Activated CD4-positive, alpha-beta T cell treated with anti-CD3 and anti-CD28 coated beads, Interleukin-2, amount 50 U/mL, for 16 hours (primary cell): ENCODE results near the gene OTOR.

Source experiments
- DNase-seq: peaks from one replicate; pipeline ENCODE4 v3.0.0-alpha.2; 2020

Gene OTOR

GRCh38 chr20:16752082-16752481 is 3.9 kb downstream of the OTOR start:
- DNase-seq = no peak

GRCh38 chr20:16752901-16753300 is 4.7 kb downstream of the OTOR start:
- DNase-seq = no peak

DNA sequence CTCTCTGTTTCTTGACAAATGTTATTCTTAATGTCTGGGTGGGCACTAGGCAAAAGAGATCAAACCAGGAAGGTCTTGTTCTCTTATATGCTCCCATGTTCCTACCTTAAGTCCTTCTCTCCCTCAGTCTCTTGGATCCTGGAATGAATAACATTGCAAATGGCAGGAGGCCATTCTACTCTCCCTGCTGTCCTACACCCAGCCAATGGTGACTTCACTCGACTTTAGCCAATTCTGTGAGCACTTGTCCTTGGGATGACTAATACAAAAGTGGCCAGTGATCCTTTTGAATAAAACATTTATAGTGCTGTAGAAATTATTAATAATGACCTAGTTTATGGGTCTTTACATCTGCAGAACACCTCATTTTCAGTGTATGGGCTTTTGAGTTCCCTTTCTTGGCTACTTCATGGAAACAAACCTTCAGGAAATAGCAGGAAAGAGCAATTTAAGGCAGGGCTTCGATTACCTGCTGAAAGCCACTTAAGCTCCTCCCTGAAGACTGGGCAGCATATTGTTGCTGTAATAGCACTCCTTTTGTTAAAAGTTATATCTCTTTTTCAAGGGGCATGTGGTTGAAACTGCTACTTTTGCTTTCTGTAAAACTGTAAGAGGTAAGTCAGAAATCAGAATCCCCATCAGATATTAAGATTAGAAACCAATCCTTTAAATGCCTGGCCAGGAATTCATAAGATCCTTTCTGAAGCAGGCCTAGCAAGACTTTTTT is 10.5 kb downstream of the OTOR start:
- DNase-seq = no peak

DNA sequence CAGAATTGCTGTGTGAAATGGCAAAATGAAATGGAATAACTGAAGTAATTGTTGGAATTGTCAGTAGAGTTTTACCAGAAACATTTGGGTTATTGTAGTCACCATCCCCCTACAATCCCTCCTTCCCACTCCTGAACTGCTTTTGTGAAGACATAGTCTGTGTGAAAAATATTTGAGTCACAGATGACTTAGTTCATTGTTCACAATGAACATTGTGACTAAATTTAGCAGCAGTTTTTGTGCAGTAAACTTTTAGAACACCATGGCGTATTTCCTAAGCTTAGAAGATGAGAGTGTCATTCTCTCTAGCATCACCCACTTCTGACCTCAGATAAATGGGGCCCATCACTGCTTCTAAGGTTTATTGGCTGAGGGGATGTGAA is 11.0 kb downstream of the OTOR start:
- no peak for DNase-seq

DNA sequence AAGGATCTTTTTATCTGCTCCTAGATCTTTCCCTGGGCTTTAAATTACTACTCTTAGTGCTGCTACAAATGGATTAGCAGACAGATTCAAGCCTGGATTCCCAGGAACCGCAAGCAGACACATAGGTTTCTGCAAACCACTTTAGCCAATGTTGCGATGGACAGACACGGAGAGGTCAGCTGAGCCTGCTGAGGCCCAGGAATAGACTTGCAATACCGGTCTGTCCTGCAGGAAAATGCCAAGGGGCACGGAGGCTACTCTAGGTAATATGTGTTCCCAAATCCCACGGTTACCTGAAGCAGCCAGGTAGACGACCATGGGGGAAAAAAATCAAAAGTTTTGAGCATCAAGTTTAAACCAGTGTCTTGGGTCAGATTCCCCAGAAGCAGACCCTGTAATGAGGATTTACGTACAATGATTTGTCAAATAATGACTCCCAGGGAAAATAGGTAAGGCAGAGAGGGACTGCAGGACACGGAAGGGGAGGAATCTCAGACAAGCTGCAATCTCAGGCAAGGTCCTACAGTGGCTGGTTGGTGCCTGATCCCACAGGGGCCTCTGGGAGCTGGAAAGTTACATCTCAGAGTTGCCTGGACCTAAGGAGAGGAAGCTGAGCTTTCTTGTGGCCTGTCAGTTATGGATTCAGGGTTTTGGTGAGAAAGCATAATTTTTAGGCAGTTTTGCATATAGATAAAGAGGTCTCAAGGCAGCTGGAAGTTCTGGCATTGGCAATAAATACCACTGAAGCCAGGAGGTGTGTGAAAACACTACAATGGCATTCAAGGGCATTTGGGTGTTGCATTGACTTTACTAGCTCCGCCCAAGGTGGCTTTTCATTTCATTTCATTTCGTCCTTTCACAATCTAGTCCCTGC is 12.5 kb downstream of the OTOR start:
- no peak for DNase-seq

GRCh38 chr20:16761305-16761829 is 13.2 kb downstream of the OTOR start:
- DNase-seq = peak; percentile 58

DNA sequence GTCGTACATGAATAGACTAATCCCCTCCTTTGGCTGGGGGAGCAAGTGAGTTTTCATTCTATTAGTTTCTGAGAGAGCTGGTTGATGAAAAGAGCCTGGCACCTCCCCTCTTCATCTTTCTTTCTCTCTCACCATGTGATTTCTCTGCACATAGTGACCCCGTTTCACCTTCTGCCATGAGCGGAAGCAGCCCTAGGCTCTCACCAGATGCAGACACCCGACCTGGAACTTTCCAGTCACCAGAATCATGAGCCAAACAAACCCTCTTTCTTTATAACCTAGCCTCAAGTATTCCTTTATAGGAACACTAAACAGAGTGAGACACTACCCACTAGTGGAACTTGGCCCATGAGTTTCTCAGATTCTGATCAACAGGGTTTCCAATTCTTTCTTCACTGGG is 16.4 kb downstream of the OTOR start:
- DNase-seq = no peak

DNA sequence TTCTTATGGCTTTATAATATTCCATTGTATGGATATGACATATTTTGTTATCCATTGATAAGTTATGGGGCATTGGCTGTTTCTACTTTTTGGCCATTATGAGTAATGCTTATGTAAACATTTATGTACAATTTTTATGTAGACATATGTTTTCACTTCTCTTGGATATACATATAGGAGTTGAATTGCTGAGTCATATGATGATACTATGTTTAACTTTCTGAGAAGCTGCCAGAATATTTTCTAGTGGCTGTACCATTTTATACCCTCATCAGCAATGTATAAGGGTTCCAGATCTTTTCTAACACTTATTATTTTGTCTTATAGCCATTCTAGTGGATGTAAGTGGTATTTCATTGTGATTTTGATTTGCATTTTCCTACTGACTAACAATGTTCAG is 23.1 kb downstream of the OTOR start:
- no peak for DNase-seq

- DNase-seq = no peak
Measured at GRCh38 chr20:16775961-16776360, 27.8 kb downstream of the OTOR start.

- no peak for DNase-seq
Measured at GRCh38 chr20:16777126-16777525, 29.0 kb downstream of the OTOR start.

- DNase-seq = no peak
Measured at GRCh38 chr20:16778159-16778558, 30.0 kb downstream of the OTOR start.

DNA sequence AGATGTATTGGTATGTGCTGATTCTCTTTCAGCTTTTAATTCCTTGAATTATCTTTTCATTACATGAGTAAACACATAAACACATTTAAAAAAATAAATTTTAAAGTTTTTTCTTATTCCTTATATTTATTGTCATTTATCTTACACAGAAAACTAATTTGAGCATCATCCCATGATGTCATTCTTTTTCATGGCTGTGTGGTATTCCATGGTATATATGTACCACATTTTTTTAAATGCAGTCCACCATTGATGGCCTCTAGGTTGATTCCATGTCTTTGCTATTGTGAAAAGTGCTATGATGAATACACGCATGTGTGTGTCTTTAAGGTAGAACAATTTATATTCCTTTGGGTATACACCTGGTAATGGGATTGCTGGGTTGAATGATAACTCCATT is 33.3 kb downstream of the OTOR start:
- no peak for DNase-seq

GRCh38 chr20:16785226-16785625 is 37.1 kb downstream of the OTOR start:
- no peak for DNase-seq
